Endothelial cell of umbilical vein (primary cell): ENCODE results near the gene NLRC3. TPM values are rescaled to one million over a fixed set of nuclear protein-coding genes. Genes with fewer than 3 reads are reported as not detected.

Experiments used
- BruUV-seq: library from RNA; stranded (reverse); fragments of 400-500 nt; replicated peaks from 2 replicates; lab custom pipeline; 2021; lab: Mats Ljungman, UMichigan
- CTCF ChIA-PET: fragments of 300-600, 350-600 bp; sonication (Branson Sonifier 250); formaldehyde crosslinking; loops from one replicate; lab custom pipeline; 2021; ENCODE audit warnings: antibody characterized with exemption, inconsistent platforms; lab: Charles Lee
- POLR2A ChIA-PET: fragments of 300-600, 350-600 bp; sonication (Branson Sonifier 250); formaldehyde crosslinking; loops from one replicate; lab custom pipeline; 2021; ENCODE audit warnings: antibody characterized with exemption, inconsistent platforms; lab: Charles Lee
- DNase-seq: peaks from one replicate; pipeline ENCODE4 v3.0.0-alpha.2; 2011; ENCODE audit warnings: low read depth, low spot score
- FAIRE-seq: peaks from 2 replicates; lab custom pipeline; 2011; peaks lifted over from hg19 to GRCh38; lab: Jason Lieb, UNC
- H2AFZ ChIP-seq: 2 replicates; pipeline ENCODE4 v1.6.0; 2012; ENCODE audit warnings: low read depth, low read length, control low read depth, inconsistent platforms
- H3K27ac ChIP-seq: 2 replicates; pipeline ENCODE4 v1.5.1; 2011; ENCODE audit warnings: low read depth, mild to moderate bottlenecking, control low read depth, low read length, moderate library complexity; ENCODE audit not compliant: insufficient read depth
- H3K27me3 ChIP-seq, 2 experiments: 2 replicates each; pipeline versions ENCODE4 v1.6.0 to v1.6.1; 2011; ENCODE audit warnings: low read length in 2 of 2, mixed read lengths in 1 of 2; ENCODE audit not compliant: control insufficient read depth in 2 of 2, insufficient read depth in 2 of 2
- H3K36me3 ChIP-seq, 2 experiments: 2 replicates in 1 of 2; 3 replicates in 1 of 2; pipeline ENCODE4 v1.5.1; 2011; ENCODE audit warnings: low read length in 2 of 2, mild to moderate bottlenecking in 1 of 2, moderate library complexity in 1 of 2; ENCODE audit not compliant: control insufficient read depth in 2 of 2, insufficient read depth in 2 of 2; ENCODE audit errors: extremely low read depth in 1 of 2
- H3K4me1 ChIP-seq: 3 replicates; pipeline ENCODE4 v1.5.1; 2011; ENCODE audit warnings: mild to moderate bottlenecking, low read length; ENCODE audit not compliant: control insufficient read depth, insufficient read depth; ENCODE audit errors: extremely low read depth
- H3K4me2 ChIP-seq: 2 replicates; pipeline ENCODE4 v1.6.1; 2011; ENCODE audit warnings: low read length, control low read depth, mixed read lengths; ENCODE audit not compliant: insufficient read depth
- H3K4me3 ChIP-seq, 3 experiments: fragments of 200-600 bp in 1 of 3; sonication (generic), shearing (Covaris generic) in 1 of 3; replicated peaks in 1 of 3; 2 replicates each; pipeline ENCODE4 v1.5.1; 2011 to 2016; ENCODE audit warnings: control low read depth in 3 of 3, low read length in 3 of 3, mild to moderate bottlenecking in 2 of 3, inconsistent platforms in 1 of 3, low read depth in 1 of 3, moderate library complexity in 1 of 3; ENCODE audit not compliant: insufficient read depth in 1 of 3
- H3K79me2 ChIP-seq: 2 replicates; pipeline ENCODE4 v1.6.0; 2012; ENCODE audit warnings: low read length, inconsistent platforms; ENCODE audit not compliant: control insufficient read depth, insufficient read depth
- H3K9ac ChIP-seq: replicated peaks from 2 replicates; pipeline ENCODE3; 2011; ENCODE audit warnings: low read length, control low read depth; ENCODE audit not compliant: insufficient read depth; ENCODE audit errors: extremely low read depth
- H3K9me1 ChIP-seq: replicated peaks from 3 replicates; pipeline ENCODE4 v1.6.0; 2011; ENCODE audit warnings: mild to moderate bottlenecking, low read length; ENCODE audit not compliant: control insufficient read depth, insufficient read depth; ENCODE audit errors: extremely low read depth
- H3K9me3 ChIP-seq: replicated peaks from 2 replicates; pipeline ENCODE4 v1.5.1; 2012; ENCODE audit warnings: low read length, inconsistent platforms; ENCODE audit not compliant: control insufficient read depth, insufficient read depth
- H4K20me1 ChIP-seq: replicated peaks from 2 replicates; pipeline ENCODE3; 2011; ENCODE audit warnings: mild to moderate bottlenecking, low read length; ENCODE audit not compliant: control insufficient read depth, insufficient read depth; ENCODE audit errors: extremely low read depth
- FOS ChIP-seq: IDR thresholded peaks from 2 replicates; pipeline ENCODE4 v1.6.1; 2011; ENCODE audit warnings: mild to moderate bottlenecking, low read length, moderate library complexity, borderline replicate concordance; ENCODE audit not compliant: insufficient read depth
- GATA2 ChIP-seq: IDR thresholded peaks from 2 replicates; pipeline ENCODE4 v1.7.0; 2011; ENCODE audit warnings: low read depth, mild to moderate bottlenecking, moderate library complexity, mixed read lengths, low read length; ENCODE audit not compliant: insufficient read length, insufficient read depth
- MYC ChIP-seq: IDR thresholded peaks from one replicate; pipeline ENCODE4 v1.6.1; 2011; ENCODE audit warnings: mild to moderate bottlenecking, low read depth, low read length
- POLR2A ChIP-seq: IDR thresholded peaks from 2 replicates; pipeline ENCODE4 v1.6.1; 2012; ENCODE audit warnings: low read depth, mild to moderate bottlenecking, control low read depth, low read length
- POLR2AphosphoS5 ChIP-seq: IDR thresholded peaks from 2 replicates; pipeline ENCODE4 v1.6.1; 2012; ENCODE audit warnings: low read depth, mild to moderate bottlenecking, control low read depth, low read length, moderate library complexity; ENCODE audit not compliant: insufficient read depth
- dilution Hi-C: fragments of 300-500 bp; cut with MboI; formaldehyde crosslinking; loops from one replicate; pipeline ENCODE4 v1.15.0; 2019; ENCODE audit warnings: low sequenced_read_pairs; ENCODE audit not compliant: extremely low pct_ligation_motif_present
- intact Hi-C: fragments of 100-400 bp; cut with micrococcal nuclease; formaldehyde crosslinking; loops from one replicate; pipeline ENCODE4 v1.10.0; 2022
- polyA plus RNA-seq, 4 experiments: library from polyadenylated mRNA; depleted of rRNA in 3 of 4; stranded (reverse) in 3 of 4; unstranded in 1 of 4; fragments of >200 nt; gene quantifications; 2 replicates each; pipeline versions ENCODE4 v1.2.1 to v1.2.3, GENCODE V29; 2011 to 2012; ENCODE audit warnings: missing spikeins in 1 of 4
- total RNA-seq: library from RNA; stranded (reverse); gene quantifications from 2 replicates; pipeline ENCODE4 v1.2.3, GENCODE V29; 2021
- TF ChIP-seq, protein P1 (sequence below): IDR thresholded peaks from 2 replicates; pipeline ENCODE4 v1.6.1; 2011; ENCODE audit not compliant: insufficient read depth, insufficient read length
- TF ChIP-seq, protein P2 (sequence below), 2 donors: IDR thresholded peaks; 1 replicate in 1 of 2; 2 replicates in 1 of 2; pipeline ENCODE4 v1.5.1; 2011; ENCODE audit warnings: low read length in 2 of 2, mild to moderate bottlenecking in 2 of 2, moderate library complexity in 2 of 2, control low read depth in 1 of 2, inconsistent platforms in 1 of 2, low read depth in 1 of 2; ENCODE audit not compliant: insufficient read depth in 1 of 2; ENCODE audit errors: extremely low read depth in 1 of 2

Gene NLRC3
- total and polyA plus RNA-seq, 2 donors (not counting 3 experiments of a cell fraction or from before 2014, with no cell fraction given) = 0.84 to 3.4 TPM

DNA sequence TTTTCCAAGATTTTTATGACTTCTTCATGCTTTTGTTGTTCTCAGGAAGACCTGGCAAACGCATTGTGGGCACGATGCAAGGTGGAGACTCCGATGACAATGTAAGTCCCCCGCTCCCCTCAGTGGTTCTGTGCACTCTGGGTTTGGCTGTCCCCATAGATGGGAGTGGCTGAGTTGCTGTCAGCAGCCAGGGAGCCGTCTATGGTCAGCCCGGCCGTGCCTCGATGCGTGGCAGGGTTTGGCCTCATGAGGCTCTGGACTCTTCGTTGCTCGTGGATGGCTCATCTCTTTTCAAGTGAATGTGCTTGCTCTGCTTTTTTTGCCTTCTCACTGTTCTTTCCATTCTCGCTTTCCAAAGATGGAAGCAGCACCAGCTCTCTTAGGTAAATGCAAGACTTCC is 44.5 kb downstream of the NLRC3 start:
- no peaks in the 10 kb centered on the region for H3K4me1 ChIP-seq
- dilution Hi-C loops (no loop called here), intact Hi-C loops (no loop called here)
- no peaks in the 10 kb centered on the region for H3K9me1 ChIP-seq
- no peaks in the 10 kb centered on the region for H3K9me3 ChIP-seq
- DNase-seq (no peak), FAIRE-seq (no peak)
- ChIA-PET POLR2A (no interaction called here), CTCF (no interaction called here)
- H3K4me2 ChIP-seq = no peak overlapping the region
- no peak overlapping the region for H3K9ac ChIP-seq
- no peak overlapping the region for H3K27ac ChIP-seq
- H3K4me3 ChIP-seq = no peak overlapping the region
- no peak overlapping the region for H2AFZ ChIP-seq
- H3K36me3 ChIP-seq = peaks cover 0 to 27% of the 10 kb centered on the region in 2 experiments
- BruUV-seq = no TSS peak
- TF ChIP-seq FOS (no peak), MYC (no peak), POLR2AphosphoS5 (no peak), GATA2 (no peak), POLR2A (no peak)
- TF ChIP-seq, protein P1, sequence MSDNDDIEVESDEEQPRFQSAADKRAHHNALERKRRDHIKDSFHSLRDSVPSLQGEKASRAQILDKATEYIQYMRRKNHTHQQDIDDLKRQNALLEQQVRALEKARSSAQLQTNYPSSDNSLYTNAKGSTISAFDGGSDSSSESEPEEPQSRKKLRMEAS = no peak
- TF ChIP-seq, protein P2, sequence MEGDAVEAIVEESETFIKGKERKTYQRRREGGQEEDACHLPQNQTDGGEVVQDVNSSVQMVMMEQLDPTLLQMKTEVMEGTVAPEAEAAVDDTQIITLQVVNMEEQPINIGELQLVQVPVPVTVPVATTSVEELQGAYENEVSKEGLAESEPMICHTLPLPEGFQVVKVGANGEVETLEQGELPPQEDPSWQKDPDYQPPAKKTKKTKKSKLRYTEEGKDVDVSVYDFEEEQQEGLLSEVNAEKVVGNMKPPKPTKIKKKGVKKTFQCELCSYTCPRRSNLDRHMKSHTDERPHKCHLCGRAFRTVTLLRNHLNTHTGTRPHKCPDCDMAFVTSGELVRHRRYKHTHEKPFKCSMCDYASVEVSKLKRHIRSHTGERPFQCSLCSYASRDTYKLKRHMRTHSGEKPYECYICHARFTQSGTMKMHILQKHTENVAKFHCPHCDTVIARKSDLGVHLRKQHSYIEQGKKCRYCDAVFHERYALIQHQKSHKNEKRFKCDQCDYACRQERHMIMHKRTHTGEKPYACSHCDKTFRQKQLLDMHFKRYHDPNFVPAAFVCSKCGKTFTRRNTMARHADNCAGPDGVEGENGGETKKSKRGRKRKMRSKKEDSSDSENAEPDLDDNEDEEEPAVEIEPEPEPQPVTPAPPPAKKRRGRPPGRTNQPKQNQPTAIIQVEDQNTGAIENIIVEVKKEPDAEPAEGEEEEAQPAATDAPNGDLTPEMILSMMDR (IDR thresholded peaks at IDR 0.05; ENCODE audit: extremely low read depth in 1 of 2, insufficient read depth in 1 of 2, low read depth in 1 of 2, low read length in 2 of 2) = no peak
- no peaks in the 10 kb centered on the region for H3K79me2 ChIP-seq
- no peaks in the 10 kb centered on the region for H3K27me3 ChIP-seq
- no peaks in the 10 kb centered on the region for H4K20me1 ChIP-seq
